GM19463 (cell line): ENCODE measurements around the gene SMC1B.
"Not testable (repeated sequence)": the region's sequence is repeated elsewhere in the genome, so short reads cannot be mapped to it uniquely, and the experiment has no call there.

Experiments
- ATAC-seq: cut with Tn5 transposase; IDR thresholded peaks from one replicate; pipeline ENCODE4 v1.9.1; 2021; ENCODE audit warnings: mild to moderate bottlenecking, moderate library complexity; ENCODE audit not compliant: unreplicated experiment

The SMC1B gene

GRCh38 chr22:45421349-45422055 is 8.1 kb upstream of the SMC1B start:
- no peak for ATAC-seq

- ATAC-seq = no peak
Observed at GRCh38 chr22:45420539-45420938, 7.1 kb upstream of the SMC1B start.

GRCh38 chr22:45420011-45420410 is 6.6 kb upstream of the SMC1B start:
- ATAC-seq = no peak

GRCh38 chr22:45418770-45419138 is 5.4 kb upstream of the SMC1B start:
- ATAC-seq = no peak

GRCh38 chr22:45418056-45418769 is 4.8 kb upstream of the SMC1B start:
- ATAC-seq = no peak

- no peak for ATAC-seq
Observed at GRCh38 chr22:45413013-45413367, 409 bp downstream of the SMC1B start.

GRCh38 chr22:45407793-45408192 is 5.6 kb downstream of the SMC1B start:
- no peak for ATAC-seq

GRCh38 chr22:45402466-45402985 is 10.9 kb downstream of the SMC1B start:
- ATAC-seq = no peak

GRCh38 chr22:45399712-45400445 is 13.5 kb downstream of the SMC1B start:
- no peak for ATAC-seq

GRCh38 chr22:45398214-45398613 is 15.2 kb downstream of the SMC1B start:
- ATAC-seq = no peak

- no peak for ATAC-seq
Observed at GRCh38 chr22:45397806-45398205, 15.6 kb downstream of the SMC1B start.

GRCh38 chr22:45389546-45389945 is 23.9 kb downstream of the SMC1B start:
- ATAC-seq = no peak

- ATAC-seq = no peak
Observed at GRCh38 chr22:45381348-45381747, 32.1 kb downstream of the SMC1B start.

GRCh38 chr22:45376703-45377102 is 36.7 kb downstream of the SMC1B start:
- ATAC-seq = no peak

- ATAC-seq = no peak
Observed at GRCh38 chr22:45376009-45376408, 37.4 kb downstream of the SMC1B start.

GRCh38 chr22:45373592-45373991 is 39.8 kb downstream of the SMC1B start:
- ATAC-seq = not testable (repeated sequence)

GRCh38 chr22:45366713-45367112 is 46.7 kb downstream of the SMC1B start:
- ATAC-seq = no peak

GRCh38 chr22:45359627-45360026 is 53.8 kb downstream of the SMC1B start:
- no peak for ATAC-seq

GRCh38 chr22:45358127-45358526 is 55.3 kb downstream of the SMC1B start:
- no peak for ATAC-seq

- no peak for ATAC-seq
Observed at GRCh38 chr22:45357490-45357889, 55.9 kb downstream of the SMC1B start.

GRCh38 chr22:45353786-45354185 is 59.6 kb downstream of the SMC1B start:
- no peak for ATAC-seq

- not testable (repeated sequence) for ATAC-seq
Observed at GRCh38 chr22:45352757-45353156, 60.6 kb downstream of the SMC1B start.
